Measurements from ENCODE around the gene ZSWIM5. TPM values are rescaled to one million over a fixed set of nuclear protein-coding genes. Genes with fewer than 3 reads are reported as not detected.

ZSWIM5 gene
- total RNA-seq, 6 experiments from 2014 or later = 0.03 to 0.05 TPM; not detected in 4

GRCh38 chr1:45035631-45036301 is 170.6 kb downstream of the ZSWIM5 start:
- H3K4me1 Mint-ChIP-seq (ENCODE audit: low read depth) = 0 out of 2 replicates have a peak, but pooled peaks cover 5% of the 10 kb centered on the region

GRCh38 chr1:45033356-45033755 is 173.0 kb downstream of the ZSWIM5 start:
- DNase-seq = no peak
- Mint-ChIP-seq H3K36me3 (ENCODE audit: low read depth) (no peaks in the 10 kb centered on the region), H3K9me3 (no peaks in the 10 kb centered on the region), H3K27me3 (ENCODE audit: insufficient read depth) (peaks cover 14% of the 10 kb centered on the region), H3K27ac (no peak overlapping the region), H3K4me3 (no peak overlapping the region), H3K4me1 (ENCODE audit: low read depth) (0 out of 2 replicates have a peak, but pooled peaks cover 5% of the 10 kb centered on the region)
- no peak for TF ChIP-seq CTCF (IDR thresholded peaks at IDR 0.05)

More at GRCh38 chr1:45035631-45036301, 170.6 kb downstream of the ZSWIM5 start:
- Mint-ChIP-seq H3K9me3 (no peaks in the 10 kb centered on the region), H3K36me3 (ENCODE audit: low read depth) (no peaks in the 10 kb centered on the region), H3K27ac (no peak overlapping the region), H3K27me3 (ENCODE audit: insufficient read depth) (peaks cover 12% of the 10 kb centered on the region), H3K4me3 (no peak overlapping the region)
- no peak for DNase-seq
- no peak for TF ChIP-seq CTCF (IDR thresholded peaks at IDR 0.05)

- Mint-ChIP-seq H3K27ac (no peak overlapping the region), H3K9me3 (no peaks in the 10 kb centered on the region), H3K4me3 (no peak overlapping the region), H3K27me3 (ENCODE audit: insufficient read depth) (peaks cover 14% of the 10 kb centered on the region), H3K4me1 (ENCODE audit: low read depth) (0 out of 2 replicates have a peak, but pooled peaks cover 5% of the 10 kb centered on the region), H3K36me3 (ENCODE audit: low read depth) (no peaks in the 10 kb centered on the region)
- TF ChIP-seq CTCF (IDR thresholded peaks at IDR 0.05) = no peak
- DNase-seq = no peak
Observed at GRCh38 chr1:45032837-45033236, 173.6 kb downstream of the ZSWIM5 start.

GRCh38 chr1:45026446-45026845 is 180.0 kb downstream of the ZSWIM5 start:
- Mint-ChIP-seq H3K36me3 (ENCODE audit: low read depth) (no peaks in the 10 kb centered on the region), H3K4me3 (no peak overlapping the region), H3K9me3 (no peaks in the 10 kb centered on the region), H3K27ac (no peak overlapping the region), H3K27me3 (ENCODE audit: insufficient read depth) (peaks cover 4% of the 10 kb centered on the region), H3K4me1 (ENCODE audit: low read depth) (peaks cover 7% of the 10 kb centered on the region; the same call in 1 of the 2 replicates)
- no peak for DNase-seq
- no peak for TF ChIP-seq CTCF (IDR thresholded peaks at IDR 0.05)

- DNase-seq = no peak
- H3K27me3 Mint-ChIP-seq (ENCODE audit: insufficient read depth) = peaks cover 1% of the 10 kb centered on the region; the same call in 1 of the 2 replicates
- no peak for TF ChIP-seq CTCF (IDR thresholded peaks at IDR 0.05)
- peaks cover 7% of the 10 kb centered on the region; the same call in 1 of the 2 replicates for H3K4me1 Mint-ChIP-seq (ENCODE audit: low read depth)
- no peak overlapping the region for H3K27ac Mint-ChIP-seq
- H3K36me3 Mint-ChIP-seq (ENCODE audit: low read depth) = no peaks in the 10 kb centered on the region
- H3K9me3 Mint-ChIP-seq = no peaks in the 10 kb centered on the region
- H3K4me3 Mint-ChIP-seq = no peak overlapping the region
Observed at GRCh38 chr1:45023663-45024062, 182.7 kb downstream of the ZSWIM5 start.

All from HFFc6 (cell line).